H9 (cell line): ENCODE results near the gene RNASEL. TPM values are rescaled to one million over a fixed set of nuclear protein-coding genes. Genes with fewer than 3 reads are reported as not detected.

Source experiments
- DNase-seq: peaks from one replicate; pipeline ENCODE4 v3.0.0-alpha.2; 2017
- H2AFZ ChIP-seq: one replicate; pipeline ENCODE4 v1.6.1; 2013; ENCODE audit warnings: mild to moderate bottlenecking, low read length, control low read depth, moderate library complexity
- H2AK5ac ChIP-seq: 2 replicates; pipeline ENCODE4 v1.6.1; 2013; ENCODE audit warnings: low read length, control low read depth, mixed read lengths; ENCODE audit not compliant: insufficient read length
- H2BK120ac ChIP-seq: one replicate; pipeline ENCODE4 v1.6.1; 2013; ENCODE audit warnings: low read depth, mild to moderate bottlenecking, low read length, control low read depth, inconsistent platforms; ENCODE audit not compliant: poor library complexity, severe bottlenecking
- H2BK12ac ChIP-seq: 2 replicates; pipeline ENCODE4 v1.6.1; 2013; ENCODE audit warnings: low read length, control low read depth, mixed read lengths, low read depth; ENCODE audit not compliant: insufficient read length
- H2BK15ac ChIP-seq: 2 replicates; pipeline ENCODE4 v1.6.1; 2013; ENCODE audit warnings: low read depth, low read length, control low read depth
- H2BK20ac ChIP-seq: one replicate; pipeline ENCODE4 v1.6.1; 2013; ENCODE audit warnings: low read depth, mild to moderate bottlenecking, low read length, control low read depth, inconsistent platforms; ENCODE audit not compliant: poor library complexity, severe bottlenecking
- H2BK5ac ChIP-seq: 2 replicates; pipeline ENCODE4 v1.6.1; 2013; ENCODE audit warnings: low read length, control low read depth, mixed read lengths; ENCODE audit not compliant: insufficient read length
- H3K14ac ChIP-seq: 2 replicates; pipeline ENCODE4 v1.6.1; 2013; ENCODE audit warnings: low read length, control low read depth; ENCODE audit not compliant: insufficient read depth
- H3K18ac ChIP-seq: 2 replicates; pipeline ENCODE4 v1.6.1; 2013; ENCODE audit warnings: low read depth, mild to moderate bottlenecking, mixed read lengths, low read length, control low read depth; ENCODE audit not compliant: insufficient read length
- H3K23ac ChIP-seq: 2 replicates; pipeline ENCODE4 v1.6.1; 2013; ENCODE audit warnings: low read length, control low read depth, mixed read lengths, low read depth; ENCODE audit not compliant: insufficient read length
- H3K23me2 ChIP-seq: 2 replicates; pipeline ENCODE4 v1.6.1; 2013; ENCODE audit warnings: low read depth, mild to moderate bottlenecking, mixed read lengths, low read length, control low read depth; ENCODE audit not compliant: insufficient read length, poor library complexity, severe bottlenecking
- H3K27ac ChIP-seq: 2 replicates; pipeline ENCODE4 v1.5.1; 2013; ENCODE audit warnings: low read length, control low read depth, mixed read lengths, low read depth; ENCODE audit not compliant: insufficient read length
- H3K27me3 ChIP-seq: 2 replicates; pipeline ENCODE4 v1.6.1; 2013; ENCODE audit warnings: low read length, control low read depth, inconsistent platforms; ENCODE audit not compliant: insufficient read depth
- H3K4ac ChIP-seq: 2 replicates; pipeline ENCODE4 v1.6.1; 2013; ENCODE audit warnings: low read depth, mild to moderate bottlenecking, control low read depth, inconsistent platforms, low read length, moderate library complexity
- H3K4me1 ChIP-seq: 2 replicates; pipeline ENCODE4 v1.6.1; 2013; ENCODE audit warnings: low read length, control low read depth, inconsistent platforms; ENCODE audit not compliant: insufficient read depth
- H3K4me2 ChIP-seq: 2 replicates; pipeline ENCODE4 v1.6.1; 2013; ENCODE audit warnings: low read length, control low read depth, mixed read lengths; ENCODE audit not compliant: insufficient read length, insufficient read depth
- H3K56ac ChIP-seq: 2 replicates; pipeline ENCODE4 v1.6.1; 2013; ENCODE audit warnings: low read depth, mild to moderate bottlenecking, mixed read lengths, low read length, control low read depth; ENCODE audit not compliant: insufficient read length
- H3K79me1 ChIP-seq: 2 replicates; pipeline ENCODE4 v1.6.1; 2013; ENCODE audit warnings: low read depth, mild to moderate bottlenecking, moderate library complexity, low read length, control low read depth, inconsistent platforms; ENCODE audit not compliant: insufficient read depth, poor library complexity, severe bottlenecking
- H3K79me2 ChIP-seq: 2 replicates; pipeline ENCODE4 v1.6.1; 2013; ENCODE audit warnings: low read length, control low read depth, inconsistent platforms; ENCODE audit not compliant: insufficient read depth
- H3K9ac ChIP-seq: 2 replicates; pipeline ENCODE4 v1.6.1; 2013; ENCODE audit warnings: low read length, control low read depth, mixed read lengths; ENCODE audit not compliant: insufficient read length; ENCODE audit errors: extremely low read depth
- H3K9me3 ChIP-seq: one replicate; pipeline ENCODE4 v1.6.1; 2013; ENCODE audit warnings: low read depth, low read length, inconsistent platforms; ENCODE audit not compliant: control insufficient read depth
- H3T11ph ChIP-seq: one replicate; pipeline ENCODE4 v1.6.1; 2013; ENCODE audit warnings: mild to moderate bottlenecking, low read length, control low read depth, inconsistent platforms
- H4K20me1 ChIP-seq: one replicate; pipeline ENCODE4 v1.6.1; 2013; ENCODE audit not compliant: control insufficient read depth, insufficient read length, insufficient read depth
- H4K5ac ChIP-seq: 2 replicates; pipeline ENCODE4 v1.6.1; 2013; ENCODE audit warnings: low read depth, mild to moderate bottlenecking, mixed read lengths, low read length, control low read depth; ENCODE audit not compliant: insufficient read length
- H4K8ac ChIP-seq: replicated peaks from 2 replicates; pipeline ENCODE4 v1.6.1; 2013; ENCODE audit warnings: low read length, control low read depth, mixed read lengths, low read depth; ENCODE audit not compliant: insufficient read length
- H4K91ac ChIP-seq: 2 replicates; pipeline ENCODE4 v1.6.1; 2013; ENCODE audit warnings: low read depth, mild to moderate bottlenecking, moderate library complexity, mixed read lengths, low read length, control low read depth; ENCODE audit not compliant: insufficient read length
- H3K27ac Mint-ChIP-seq, 3 experiments: 2 replicates in 2 of 3; 3 replicates in 1 of 3; pipeline ENCODE4 v1.8.0; 2020 to 2021; ENCODE audit warnings: mixed read lengths in 3 of 3, mild to moderate bottlenecking in 1 of 3, moderate library complexity in 1 of 3
- H3K27me3 Mint-ChIP-seq: 2 replicates; pipeline ENCODE4 v1.8.0; 2021; ENCODE audit warnings: low read depth, mild to moderate bottlenecking, moderate library complexity, mixed read lengths
- H3K36me3 Mint-ChIP-seq, 3 experiments: 2 replicates in 2 of 3; 3 replicates in 1 of 3; pipeline ENCODE4 v1.8.0; 2020 to 2021; ENCODE audit warnings: low read depth in 3 of 3, mixed read lengths in 3 of 3; ENCODE audit not compliant: insufficient read depth in 1 of 3
- H3K4me1 Mint-ChIP-seq, 2 experiments: 2 replicates each; pipeline ENCODE4 v1.8.0; 2020; ENCODE audit warnings: mixed read lengths in 2 of 2
- H3K4me3 Mint-ChIP-seq, 2 experiments: 2 replicates in 1 of 2; 3 replicates in 1 of 2; pipeline ENCODE4 v1.8.0; 2020 to 2021; ENCODE audit warnings: mild to moderate bottlenecking in 2 of 2, mixed read lengths in 2 of 2, moderate library complexity in 1 of 2
- H3K9me3 Mint-ChIP-seq, 2 experiments: 2 replicates in 1 of 2; 3 replicates in 1 of 2; pipeline ENCODE4 v1.8.0; 2020; ENCODE audit warnings: mild to moderate bottlenecking in 2 of 2, mixed read lengths in 2 of 2, moderate library complexity in 1 of 2
- WGBS: extraction: QIAGEN DNeasy Blood & Tissue Kit; methylation state at CpG from one replicate; pipeline ENCODE4 v1.1.7; 2013; ENCODE audit warnings: missing lambda C conversion rate, low lambda C conversion rate, mixed read lengths; ENCODE audit not compliant: insufficient read length; ENCODE audit errors: extremely low coverage; 5-methylcytosine and 5-hydroxymethylcytosine counted together
- total RNA-seq: library from RNA; stranded (reverse); gene quantifications from 2 replicates; pipeline ENCODE4 v1.2.1, GENCODE V29; 2021
- TF ChIP-seq, protein P1 (sequence below): fragments of 200-600 bp; sonication (generic); conservative IDR thresholded peaks from 3 replicates; pipeline ENCODE4 v1.8.0; 2021; ENCODE audit warnings: antibody characterized with exemption, mild to moderate bottlenecking

RNASEL gene
- total RNA-seq, 1 experiment from 2014 or later, result 0.63 TPM

GRCh38 chr1:182608236-182608635, 19.2 kb upstream of the RNASEL start:
- DNase-seq, result no peak
- no peak overlapping the region for H3K4me2 ChIP-seq
- H3K14ac ChIP-seq, result no peak overlapping the region
- H4K8ac ChIP-seq, result no peak overlapping the region
- no peak overlapping the region for H3K27ac ChIP-seq
- H2BK12ac ChIP-seq, result no peak overlapping the region
- no peak overlapping the region for H2BK20ac ChIP-seq
- 0 out of 2 replicates have a peak, but pooled peaks cover 2% of the 10 kb centered on the region for H3K79me2 ChIP-seq
- H3K23me2 ChIP-seq, result peaks cover 3% of the 10 kb centered on the region
- Mint-ChIP-seq H3K36me3 (peaks cover 0 to 2% (median 0%) of the 10 kb centered on the region in 3 experiments; a peak in 3 of 7 replicates), H3K4me3 (no peak overlapping the region), H3K4me1 (peaks cover 27 to 31% of the 10 kb centered on the region in 2 experiments), H3K9me3 (no peaks in the 10 kb centered on the region), H3K27me3 (peaks cover 76% of the 10 kb centered on the region), H3K27ac (no peak overlapping the region)
- H2BK15ac ChIP-seq, result no peak overlapping the region
- H3K23ac ChIP-seq, result no peak overlapping the region
- no peak overlapping the region for H2AK5ac ChIP-seq
- no peak overlapping the region for H2BK5ac ChIP-seq
- no peak overlapping the region for H3T11ph ChIP-seq
- H2AFZ ChIP-seq, result no peak overlapping the region
- no peak overlapping the region for H4K91ac ChIP-seq
- no peak overlapping the region for H3K56ac ChIP-seq
- peaks cover 9% of the 10 kb centered on the region; the same call in 1 of the 2 replicates for H3K27me3 ChIP-seq
- H3K9me3 ChIP-seq, result no peaks in the 10 kb centered on the region
- no peak overlapping the region for H2BK120ac ChIP-seq
- H4K5ac ChIP-seq, result no peak overlapping the region
- H4K20me1 ChIP-seq, result no peaks in the 10 kb centered on the region
- WGBS, result no CpG with 5 or more reads among the region's 2 CpGs
- peaks cover 16% of the 10 kb centered on the region; the same call in 1 of the 2 replicates for H3K4me1 ChIP-seq
- no peaks in the 10 kb centered on the region for H3K79me1 ChIP-seq
- TF ChIP-seq, protein P1, sequence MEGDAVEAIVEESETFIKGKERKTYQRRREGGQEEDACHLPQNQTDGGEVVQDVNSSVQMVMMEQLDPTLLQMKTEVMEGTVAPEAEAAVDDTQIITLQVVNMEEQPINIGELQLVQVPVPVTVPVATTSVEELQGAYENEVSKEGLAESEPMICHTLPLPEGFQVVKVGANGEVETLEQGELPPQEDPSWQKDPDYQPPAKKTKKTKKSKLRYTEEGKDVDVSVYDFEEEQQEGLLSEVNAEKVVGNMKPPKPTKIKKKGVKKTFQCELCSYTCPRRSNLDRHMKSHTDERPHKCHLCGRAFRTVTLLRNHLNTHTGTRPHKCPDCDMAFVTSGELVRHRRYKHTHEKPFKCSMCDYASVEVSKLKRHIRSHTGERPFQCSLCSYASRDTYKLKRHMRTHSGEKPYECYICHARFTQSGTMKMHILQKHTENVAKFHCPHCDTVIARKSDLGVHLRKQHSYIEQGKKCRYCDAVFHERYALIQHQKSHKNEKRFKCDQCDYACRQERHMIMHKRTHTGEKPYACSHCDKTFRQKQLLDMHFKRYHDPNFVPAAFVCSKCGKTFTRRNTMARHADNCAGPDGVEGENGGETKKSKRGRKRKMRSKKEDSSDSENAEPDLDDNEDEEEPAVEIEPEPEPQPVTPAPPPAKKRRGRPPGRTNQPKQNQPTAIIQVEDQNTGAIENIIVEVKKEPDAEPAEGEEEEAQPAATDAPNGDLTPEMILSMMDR, result no peak
- H3K4ac ChIP-seq, result no peak overlapping the region
- no peak overlapping the region for H3K18ac ChIP-seq
- no peak overlapping the region for H3K9ac ChIP-seq
